Fibroblast of lung (primary cell): ENCODE results near the gene DLG2. TPM values are rescaled to one million over a fixed set of nuclear protein-coding genes. Genes with fewer than 3 reads are reported as not detected.

Experiments
- DNase-seq, 2 donors: peaks; one replicate each; pipeline versions ENCODE4 v3.0.0 to v3.0.0-alpha.2; 2010; ENCODE audit warnings: low read depth in 2 of 2
- H2AFZ ChIP-seq: 2 replicates; pipeline ENCODE4 v1.5.1; 2012; ENCODE audit warnings: low read length, control low read depth, inconsistent platforms
- H3K27ac ChIP-seq: 2 replicates; pipeline ENCODE4 v1.5.1; 2011; ENCODE audit warnings: low read length, control low read depth; ENCODE audit not compliant: insufficient read depth
- H3K27me3 ChIP-seq: 2 replicates; pipeline ENCODE4 v1.5.1; 2011; ENCODE audit warnings: mild to moderate bottlenecking, low read length; ENCODE audit not compliant: control insufficient read depth, insufficient read depth
- H3K36me3 ChIP-seq: 2 replicates; pipeline ENCODE4 v1.5.1; 2011; ENCODE audit warnings: low read length; ENCODE audit not compliant: control insufficient read depth, insufficient read depth
- H3K4me1 ChIP-seq: 2 replicates; pipeline ENCODE4 v1.5.1; 2011; ENCODE audit warnings: low read length; ENCODE audit not compliant: control insufficient read depth, insufficient read depth; ENCODE audit errors: extremely low read depth
- H3K4me2 ChIP-seq: 2 replicates; pipeline ENCODE4 v1.5.1; 2011; ENCODE audit warnings: low read length, control low read depth; ENCODE audit not compliant: insufficient read depth; ENCODE audit errors: extremely low read depth
- H3K4me3 ChIP-seq, 4 experiments: fragments of 200-600 bp in 1 of 4; sonication (generic) in 1 of 4; replicated peaks in 1 of 4; 2 replicates each; pipeline ENCODE4 v1.5.1; 2011 to 2016; ENCODE audit warnings: low read length in 4 of 4, low read depth in 3 of 4, mild to moderate bottlenecking in 3 of 4, control low read depth in 2 of 4, inconsistent platforms in 1 of 4, mixed read lengths in 1 of 4; ENCODE audit not compliant: insufficient read depth in 1 of 4; ENCODE audit errors: control extremely low read depth in 1 of 4
- H3K79me2 ChIP-seq: 2 replicates; pipeline ENCODE4 v1.5.1; 2012; ENCODE audit warnings: mild to moderate bottlenecking, low read length, inconsistent platforms; ENCODE audit not compliant: control insufficient read depth, insufficient read depth
- H3K9ac ChIP-seq: 2 replicates; pipeline ENCODE4 v1.5.1; 2011; ENCODE audit warnings: mild to moderate bottlenecking, low read length, control low read depth; ENCODE audit not compliant: insufficient read depth
- H3K9me3 ChIP-seq: 2 replicates; pipeline ENCODE4 v1.5.1; 2012; ENCODE audit warnings: low read depth, low read length; ENCODE audit not compliant: control insufficient read depth, insufficient read depth
- H4K20me1 ChIP-seq: 2 replicates; pipeline ENCODE4 v1.5.1; 2011; ENCODE audit warnings: low read length; ENCODE audit not compliant: control insufficient read depth, insufficient read depth; ENCODE audit errors: extremely low read depth
- EZH2 ChIP-seq: IDR thresholded peaks from 2 replicates; pipeline ENCODE4 v1.5.1; 2012; ENCODE audit warnings: low read length, control low read depth, mild to moderate bottlenecking; ENCODE audit errors: missing control alignments
- polyA plus RNA-seq, 2 donors: library from polyadenylated mRNA; depleted of rRNA in 1 of 2; stranded (reverse) in 1 of 2; unstranded in 1 of 2; fragments of >200 nt; gene quantifications; 2 replicates each; pipeline ENCODE4 v1.2.1, GENCODE V29; 2011 to 2012; ENCODE audit warnings: missing spikeins in 1 of 2
- total RNA-seq: library from RNA; depleted of rRNA; stranded (reverse); fragments of >200 nt; gene quantifications from 2 replicates; pipeline ENCODE4 v1.2.1, GENCODE V29; 2014
- TF ChIP-seq, protein P1 (sequence below), 2 donors: IDR thresholded peaks in 1 of 2; conservative IDR thresholded peaks in 1 of 2; 1 replicate in 1 of 2; 2 replicates in 1 of 2; pipeline ENCODE4 v1.5.1; 2011 to 2012; ENCODE audit warnings: low read length in 2 of 2, control low read depth in 1 of 2, inconsistent platforms in 1 of 2, low read depth in 1 of 2, mild to moderate bottlenecking in 1 of 2

The DLG2 gene
- total and polyA plus RNA-seq, 2 donors (not counting 1 experiment from before 2014, with no cell fraction given), result 0.77 to 2.3 TPM

DNA sequence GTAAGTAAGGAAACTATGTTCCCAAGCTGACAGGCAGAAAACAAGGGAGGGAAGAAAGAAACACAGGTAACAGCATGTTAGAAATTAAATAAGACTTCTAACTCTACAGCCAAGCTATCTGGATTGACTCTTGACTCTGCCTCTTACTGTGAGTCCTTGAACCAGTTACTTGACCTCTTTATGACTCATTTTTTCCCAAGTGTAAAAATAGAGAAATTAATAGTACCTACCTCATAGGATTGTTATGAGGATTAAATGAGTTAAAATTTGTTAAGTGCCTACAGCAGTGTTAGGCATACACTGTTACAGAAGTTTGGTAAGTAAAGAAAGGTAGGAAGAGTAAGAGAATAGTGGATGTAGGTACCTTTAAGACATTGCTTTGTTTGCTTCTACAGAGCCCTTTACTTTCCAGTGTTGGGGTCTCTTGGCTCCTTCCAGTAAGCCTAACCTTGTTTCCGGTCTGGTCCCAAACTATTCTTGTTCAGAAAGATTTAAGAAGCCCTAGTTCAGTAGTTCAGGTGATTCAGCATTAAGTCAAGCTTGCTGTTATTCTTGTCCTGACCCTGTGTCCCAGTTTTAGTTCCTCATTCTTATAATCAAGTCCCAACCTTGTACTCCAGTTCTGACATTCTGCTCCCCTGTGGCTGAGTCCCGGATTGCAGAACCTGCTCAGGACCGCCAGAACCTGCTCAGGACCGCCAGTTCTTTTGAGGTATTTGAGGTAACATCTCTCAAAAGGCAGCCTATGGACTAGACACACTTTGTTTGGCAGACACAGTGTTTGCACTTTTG lies 1377.6 kb downstream of the DLG2 start:
- H3K27ac ChIP-seq, result no peak overlapping the region
- no peak overlapping the region for H3K9ac ChIP-seq
- no peak for TF ChIP-seq EZH2
- TF ChIP-seq, protein P1, sequence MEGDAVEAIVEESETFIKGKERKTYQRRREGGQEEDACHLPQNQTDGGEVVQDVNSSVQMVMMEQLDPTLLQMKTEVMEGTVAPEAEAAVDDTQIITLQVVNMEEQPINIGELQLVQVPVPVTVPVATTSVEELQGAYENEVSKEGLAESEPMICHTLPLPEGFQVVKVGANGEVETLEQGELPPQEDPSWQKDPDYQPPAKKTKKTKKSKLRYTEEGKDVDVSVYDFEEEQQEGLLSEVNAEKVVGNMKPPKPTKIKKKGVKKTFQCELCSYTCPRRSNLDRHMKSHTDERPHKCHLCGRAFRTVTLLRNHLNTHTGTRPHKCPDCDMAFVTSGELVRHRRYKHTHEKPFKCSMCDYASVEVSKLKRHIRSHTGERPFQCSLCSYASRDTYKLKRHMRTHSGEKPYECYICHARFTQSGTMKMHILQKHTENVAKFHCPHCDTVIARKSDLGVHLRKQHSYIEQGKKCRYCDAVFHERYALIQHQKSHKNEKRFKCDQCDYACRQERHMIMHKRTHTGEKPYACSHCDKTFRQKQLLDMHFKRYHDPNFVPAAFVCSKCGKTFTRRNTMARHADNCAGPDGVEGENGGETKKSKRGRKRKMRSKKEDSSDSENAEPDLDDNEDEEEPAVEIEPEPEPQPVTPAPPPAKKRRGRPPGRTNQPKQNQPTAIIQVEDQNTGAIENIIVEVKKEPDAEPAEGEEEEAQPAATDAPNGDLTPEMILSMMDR (conservative IDR thresholded peaks at IDR 0.05 in 1 of 2, IDR thresholded peaks at IDR 0.05 in 1 of 2; ENCODE audit: low read depth in 1 of 2, low read length in 2 of 2), result no peak
- DNase-seq, result peak; percentile 17 to 55
- H3K9me3 ChIP-seq, result no peaks in the 10 kb centered on the region
- H3K79me2 ChIP-seq, result no peaks in the 10 kb centered on the region
- H3K27me3 ChIP-seq, result no peaks in the 10 kb centered on the region
- H3K4me1 ChIP-seq, result no peaks in the 10 kb centered on the region
- no peak overlapping the region for H2AFZ ChIP-seq
- no peaks in the 10 kb centered on the region for H4K20me1 ChIP-seq
- H3K4me2 ChIP-seq, result no peak overlapping the region
- H3K36me3 ChIP-seq, result no peaks in the 10 kb centered on the region
- H3K4me3 ChIP-seq, result no peak overlapping the region

DNA sequence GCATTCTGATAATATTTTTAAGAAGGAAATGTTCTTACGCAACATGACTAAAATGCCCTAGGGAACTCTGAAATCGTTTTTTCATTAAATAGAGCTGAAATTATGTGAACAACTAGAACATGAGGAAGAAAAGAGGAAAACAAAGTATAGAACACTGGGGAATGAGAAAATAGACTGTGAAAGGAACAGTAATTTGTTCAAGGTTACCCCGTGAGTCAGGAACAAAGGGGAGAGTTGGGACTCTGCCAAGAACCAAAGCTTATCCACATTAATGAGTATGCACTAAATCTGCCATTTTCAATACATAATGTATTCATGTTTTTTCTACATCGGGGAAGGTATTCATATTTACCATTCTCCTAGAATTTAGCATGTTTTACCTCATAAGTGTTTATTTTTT lies 1379.2 kb downstream of the DLG2 start:
- no peak overlapping the region for H2AFZ ChIP-seq
- no peaks in the 10 kb centered on the region for H3K36me3 ChIP-seq
- H3K4me1 ChIP-seq, result no peaks in the 10 kb centered on the region
- no peak overlapping the region for H3K4me2 ChIP-seq
- no peaks in the 10 kb centered on the region for H4K20me1 ChIP-seq
- peak in 1 of 2 donors; percentile 43 for DNase-seq
- H3K79me2 ChIP-seq, result no peaks in the 10 kb centered on the region
- H3K4me3 ChIP-seq, result no peak overlapping the region
- no peak overlapping the region for H3K27ac ChIP-seq
- TF ChIP-seq EZH2, result no peak
- TF ChIP-seq, protein P1 (conservative IDR thresholded peaks at IDR 0.05 in 1 of 2, IDR thresholded peaks at IDR 0.05 in 1 of 2; ENCODE audit: low read depth in 1 of 2, low read length in 2 of 2), result no peak
- no peaks in the 10 kb centered on the region for H3K9me3 ChIP-seq
- H3K27me3 ChIP-seq, result no peaks in the 10 kb centered on the region
- H3K9ac ChIP-seq, result no peak overlapping the region

GRCh38 chr11:84247129-84247528 lies 1380.0 kb downstream of the DLG2 start:
- Histone ChIP-seq H3K27me3 (no peaks in the 10 kb centered on the region), H3K9me3 (no peaks in the 10 kb centered on the region), H3K27ac (no peak overlapping the region), H2AFZ (no peak overlapping the region), H4K20me1 (no peaks in the 10 kb centered on the region), H3K36me3 (no peaks in the 10 kb centered on the region), H3K4me3 (no peak overlapping the region), H3K4me1 (no peaks in the 10 kb centered on the region), H3K9ac (no peak overlapping the region), H3K79me2 (no peaks in the 10 kb centered on the region), H3K4me2 (no peak overlapping the region)
- DNase-seq, result no peak
- TF ChIP-seq, protein P1 (conservative IDR thresholded peaks at IDR 0.05 in 1 of 2, IDR thresholded peaks at IDR 0.05 in 1 of 2; ENCODE audit: low read depth in 1 of 2, low read length in 2 of 2), result no peak
- TF ChIP-seq EZH2, result no peak
